ENCODE measurements around the gene RAPGEF6. TPM values are rescaled to one million over a fixed set of nuclear protein-coding genes. Genes with fewer than 3 reads are reported as not detected.

RAPGEF6 gene
- total and polyA plus RNA-seq, 2 of the 4 experiments (the other 2 are of a cell fraction) = 5.8 to 18.8 TPM

DNA sequence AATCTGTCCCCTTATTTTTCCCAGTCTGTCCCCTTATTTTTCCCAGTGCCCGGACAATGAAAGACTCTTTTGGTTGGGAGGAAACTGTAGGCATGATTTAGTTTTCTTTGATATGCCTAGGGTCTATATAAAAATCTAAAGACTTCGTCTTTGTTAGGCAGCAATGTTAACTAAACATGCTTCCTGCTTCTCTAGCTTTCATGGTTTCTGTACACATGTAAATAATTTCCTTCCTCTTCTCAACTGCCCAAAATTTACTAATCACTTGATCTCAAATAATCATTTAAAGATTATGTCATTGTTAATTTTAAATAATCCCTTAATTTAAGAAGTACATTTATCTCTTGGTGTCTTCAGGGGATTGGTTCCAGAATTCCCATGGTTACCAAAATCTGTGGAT lies 47.8 kb upstream of the RAPGEF6 start:
- no peak for DNase-seq
- Histone ChIP-seq H3K27me3 (ENCODE audit: control insufficient read depth, insufficient read depth, low read length) (no peaks in the 10 kb centered on the region), H3K4ac (ENCODE audit: low read depth, low read length) (no peak overlapping the region), H4K91ac (ENCODE audit: insufficient read depth, low read depth, low read length) (no peak overlapping the region), H2AK9ac (replicated peaks; ENCODE audit: low read depth, low read length, poor library complexity) (no peak overlapping the region), H3K79me1 (ENCODE audit: low read depth in 1 of 2, low read length in 2 of 2) (peaks cover 10 to 46% of the 10 kb centered on the region in 2 experiments; a peak in 3 of 4 replicates), H3K27ac (ENCODE audit: insufficient read depth, low read length) (no peak overlapping the region), H2AK5ac (ENCODE audit: low read depth, low read length) (no peak overlapping the region), H3K4me1 (ENCODE audit: control insufficient read depth, insufficient read depth, low read length) (peaks cover 3% of the 10 kb centered on the region; the same call in 1 of the 2 replicates), H3K56ac (ENCODE audit: extremely low read depth, insufficient read depth, low read length) (no peak overlapping the region), H2AFZ (replicated peaks; ENCODE audit: low read length, poor library complexity) (no peak overlapping the region), H4K5ac (ENCODE audit: low read depth, low read length) (no peak overlapping the region), H3K23ac (ENCODE audit: low read depth, low read length) (no peak overlapping the region), H4K8ac (ENCODE audit: low read depth in 2 of 2, low read length in 2 of 2) (no peak overlapping the region), H2BK120ac (ENCODE audit: low read depth, low read length) (no peak overlapping the region), H2BK20ac (ENCODE audit: low read depth, low read length) (no peak overlapping the region), H3K18ac (ENCODE audit: low read depth, low read length) (no peak overlapping the region), H3K36me3 (ENCODE audit: control insufficient read depth, insufficient read depth, low read length) (peaks cover 11% of the 10 kb centered on the region; the same call in 1 of the 2 replicates), H4K20me1 (ENCODE audit: insufficient read depth, low read length) (no peaks in the 10 kb centered on the region), H3K9me1 (ENCODE audit: insufficient read depth, low read length) (peaks cover 5% of the 10 kb centered on the region; the same call in 1 of the 2 replicates), H3K14ac (replicated peaks; ENCODE audit: low read depth, low read length) (no peak overlapping the region), H2BK5ac (ENCODE audit: low read depth, low read length, poor library complexity, severe bottlenecking) (no peak overlapping the region), H3K4me3 (ENCODE audit: insufficient read depth, low read depth, low read length) (no peak overlapping the region), H3K4me2 (ENCODE audit: low read depth, low read length) (no peak overlapping the region), H3K9ac (ENCODE audit: low read depth, low read length) (no peak overlapping the region), H3K9me3 (ENCODE audit: control insufficient read depth, insufficient read depth, low read length) (no peaks in the 10 kb centered on the region), H2BK15ac (ENCODE audit: low read depth, low read length) (no peak overlapping the region)
- in situ Hi-C loops (cut with MboI; ENCODE audit: low sequenced_read_pairs) (no loop called here), intact Hi-C loops (cut with micrococcal nuclease) (no loop called here), dilution Hi-C loops (cut with HindIII; ENCODE audit: low sequenced_read_pairs, unreplicated experiment) (no loop called here)
- BruUV-seq (replicated peaks) = no TSS peak
- POLR2A ChIA-PET (ENCODE audit: unreplicated experiment) = no interaction called here
- WGBS, 2 experiments (ENCODE audit: extremely low coverage in 2 of 2, insufficient read length in 1 of 2) = no CpG with 5 or more reads among the region's 2 CpGs
- no peak for ATAC-seq (ENCODE audit: low read depth)
- CTCF ChIA-PET = no interaction called here
- TF ChIP-seq CEBPB (IDR thresholded peaks at IDR 0.05; ENCODE audit: low read depth, low read length) = no peak
- TF ChIP-seq NFE2L2 (IDR thresholded peaks at IDR 0.05; ENCODE audit: low read depth, low read length) = no peak
- TF ChIP-seq RAD21 (IDR thresholded peaks at IDR 0.05; ENCODE audit: low read length) = no peak
- no peak for TF ChIP-seq FOS (IDR thresholded peaks at IDR 0.05; ENCODE audit: low read depth, low read length)
- TF ChIP-seq, protein P1, sequence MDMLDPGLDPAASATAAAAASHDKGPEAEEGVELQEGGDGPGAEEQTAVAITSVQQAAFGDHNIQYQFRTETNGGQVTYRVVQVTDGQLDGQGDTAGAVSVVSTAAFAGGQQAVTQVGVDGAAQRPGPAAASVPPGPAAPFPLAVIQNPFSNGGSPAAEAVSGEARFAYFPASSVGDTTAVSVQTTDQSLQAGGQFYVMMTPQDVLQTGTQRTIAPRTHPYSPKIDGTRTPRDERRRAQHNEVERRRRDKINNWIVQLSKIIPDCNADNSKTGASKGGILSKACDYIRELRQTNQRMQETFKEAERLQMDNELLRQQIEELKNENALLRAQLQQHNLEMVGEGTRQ (IDR thresholded peaks at IDR 0.05; ENCODE audit: low read depth, low read length) = no peak
- no peak for TF ChIP-seq BHLHE40 (IDR thresholded peaks at IDR 0.05; ENCODE audit: low read depth, low read length)

Measured in IMR-90 (cell line).